COLO668 (cell line): ENCODE measurements around the gene OBSL1.

Experiments
- DNase-seq: peaks from one replicate; lab custom pipeline; 2025; ENCODE audit not compliant: unreplicated experiment; lab: John Stamatoyannopoulos, UW

OBSL1 gene

DNA sequence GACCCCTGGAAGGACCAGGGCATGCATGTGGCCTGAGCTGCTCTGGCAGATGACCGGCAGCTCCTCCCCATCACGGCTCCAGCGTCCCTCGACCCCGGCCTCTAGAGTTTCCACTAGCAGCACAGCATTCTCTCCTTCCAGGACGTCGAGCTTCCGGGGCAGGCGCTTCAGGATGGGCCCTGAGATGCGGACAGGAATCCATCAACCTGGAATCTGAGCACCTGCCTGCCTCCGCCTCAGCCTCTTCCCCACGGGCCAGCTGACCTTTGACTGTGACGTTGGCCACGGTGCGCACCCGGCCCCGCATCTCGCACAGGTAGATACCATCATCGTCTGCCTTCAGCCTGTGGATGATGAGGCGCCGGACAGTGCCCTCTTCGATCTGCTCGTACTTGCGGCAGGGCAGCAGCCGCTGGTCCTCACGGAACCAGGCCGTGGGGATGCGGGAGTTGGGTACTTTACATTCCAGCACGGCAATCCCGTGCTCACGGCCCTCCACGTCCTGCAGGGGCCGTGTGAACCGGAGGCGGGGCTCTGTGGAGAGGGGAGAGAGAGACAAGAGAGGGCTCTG, 3.5 kb downstream of the OBSL1 start:
- DNase-seq, result no peak

DNA sequence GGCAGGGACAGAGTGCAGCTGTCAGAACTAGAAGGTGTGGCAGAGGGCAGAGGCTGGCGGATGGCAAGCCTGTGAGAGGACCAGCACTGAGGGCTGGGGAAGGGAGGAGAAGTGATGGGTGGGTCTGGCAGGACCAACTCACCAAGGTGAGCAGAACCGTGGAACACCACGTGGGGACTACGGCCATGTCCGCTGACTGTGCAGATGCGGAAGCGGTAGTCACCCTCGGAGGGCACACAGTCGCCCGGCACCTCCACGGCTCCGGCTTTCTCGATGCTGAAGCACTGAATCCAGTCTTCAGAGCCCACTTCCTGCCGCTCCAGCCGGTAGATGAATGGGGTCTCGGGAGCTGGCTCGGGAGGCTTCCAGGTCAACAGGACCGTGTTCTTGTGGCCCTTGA, 4.2 kb downstream of the OBSL1 start:
- DNase-seq, result no peak

DNA sequence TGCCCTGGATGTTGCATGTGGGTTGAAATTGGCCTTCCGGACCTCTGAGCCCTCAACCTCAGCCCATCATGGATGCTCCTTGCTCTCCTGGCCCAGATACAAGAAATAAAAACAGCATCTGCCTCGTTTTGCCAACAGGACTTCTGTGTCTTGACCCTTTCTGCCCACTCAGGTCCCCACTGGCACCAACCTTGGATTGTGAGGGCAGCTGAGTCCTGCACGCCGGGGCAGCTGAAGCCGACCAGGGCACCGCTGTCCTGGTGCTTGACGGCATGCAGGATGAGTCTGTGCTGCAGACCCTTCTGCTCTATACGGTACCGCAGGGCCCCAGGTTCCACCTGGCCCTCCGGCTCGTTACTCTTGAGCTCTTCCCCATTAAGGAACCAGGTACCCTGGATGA, 4.7 kb downstream of the OBSL1 start:
- no peak for DNase-seq

DNA sequence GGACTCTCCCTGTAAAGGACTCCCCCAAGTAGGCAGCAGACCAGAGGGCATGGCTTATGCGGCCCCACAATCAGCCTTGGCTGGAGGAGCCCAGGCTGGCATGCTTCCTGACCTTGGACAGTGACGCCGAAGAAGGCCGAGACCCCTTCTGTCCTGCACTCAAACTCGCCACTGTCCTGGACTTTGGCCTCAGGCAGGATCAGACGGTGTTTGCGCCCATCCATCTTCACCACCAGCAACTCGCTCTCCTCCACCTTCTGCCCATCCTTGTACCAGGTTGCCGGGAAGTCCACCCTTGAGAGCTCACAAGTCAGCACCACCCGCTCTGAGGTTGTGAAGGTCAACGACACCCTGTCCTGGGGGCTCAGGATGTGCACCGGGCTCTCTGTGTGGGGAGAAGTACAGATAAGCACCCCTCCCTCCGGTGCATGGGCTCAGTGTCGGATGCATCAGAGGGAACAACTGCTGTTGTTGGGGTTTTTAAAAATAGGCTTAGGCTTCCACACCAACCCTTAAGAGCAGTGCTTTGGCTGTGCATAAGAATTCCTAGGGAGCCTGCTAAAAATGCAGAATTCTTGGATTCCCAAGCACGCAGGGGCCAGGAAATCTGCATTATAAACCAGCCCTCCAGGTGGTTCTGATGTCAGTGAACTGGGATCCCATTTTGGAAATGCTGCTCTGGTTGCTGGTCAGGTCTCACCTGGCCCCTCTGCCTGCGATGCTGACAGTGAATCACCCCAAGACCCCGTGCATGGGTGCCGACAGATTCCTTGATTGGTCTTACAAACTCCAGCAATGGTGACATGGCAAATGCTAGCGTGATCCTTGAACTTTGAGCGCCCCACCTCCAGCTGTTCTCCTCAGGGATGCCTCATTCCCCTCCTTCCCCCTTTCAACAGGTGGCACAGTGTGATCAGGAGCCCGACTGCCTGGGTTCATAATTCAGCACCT, 5.9 kb downstream of the OBSL1 start:
- no peak for DNase-seq

DNA sequence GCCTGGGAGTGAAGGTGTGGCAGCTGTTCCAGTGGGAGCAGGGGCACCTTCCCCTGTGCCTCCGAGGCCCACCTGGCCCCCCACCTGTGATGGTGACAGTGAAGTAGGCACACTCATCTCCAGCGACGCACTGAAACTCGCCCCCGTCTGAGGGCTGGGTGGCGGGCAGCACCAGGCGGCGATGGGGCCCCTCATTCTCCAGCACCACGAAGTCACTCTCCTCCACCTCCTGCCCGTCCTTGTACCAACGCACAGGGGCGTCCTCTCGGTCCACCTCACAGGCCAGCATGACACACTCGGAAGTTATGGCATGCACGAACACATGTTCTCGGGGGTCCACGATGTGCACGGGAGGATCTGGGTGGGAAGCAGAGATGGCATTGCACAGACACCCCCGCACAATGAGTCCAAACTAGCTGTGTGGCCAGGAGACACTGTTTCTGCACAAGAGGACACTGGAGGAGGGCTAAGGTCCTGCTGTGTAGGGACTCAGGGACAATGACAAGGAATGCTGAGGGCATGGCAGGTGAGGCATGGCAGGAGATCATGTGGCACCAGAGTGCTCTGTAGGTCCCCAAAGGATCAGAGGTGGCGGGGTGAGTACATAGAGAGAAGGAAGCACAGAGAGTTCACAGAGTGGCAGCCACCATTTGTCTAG, 7.9 kb downstream of the OBSL1 start:
- no peak for DNase-seq

DNA sequence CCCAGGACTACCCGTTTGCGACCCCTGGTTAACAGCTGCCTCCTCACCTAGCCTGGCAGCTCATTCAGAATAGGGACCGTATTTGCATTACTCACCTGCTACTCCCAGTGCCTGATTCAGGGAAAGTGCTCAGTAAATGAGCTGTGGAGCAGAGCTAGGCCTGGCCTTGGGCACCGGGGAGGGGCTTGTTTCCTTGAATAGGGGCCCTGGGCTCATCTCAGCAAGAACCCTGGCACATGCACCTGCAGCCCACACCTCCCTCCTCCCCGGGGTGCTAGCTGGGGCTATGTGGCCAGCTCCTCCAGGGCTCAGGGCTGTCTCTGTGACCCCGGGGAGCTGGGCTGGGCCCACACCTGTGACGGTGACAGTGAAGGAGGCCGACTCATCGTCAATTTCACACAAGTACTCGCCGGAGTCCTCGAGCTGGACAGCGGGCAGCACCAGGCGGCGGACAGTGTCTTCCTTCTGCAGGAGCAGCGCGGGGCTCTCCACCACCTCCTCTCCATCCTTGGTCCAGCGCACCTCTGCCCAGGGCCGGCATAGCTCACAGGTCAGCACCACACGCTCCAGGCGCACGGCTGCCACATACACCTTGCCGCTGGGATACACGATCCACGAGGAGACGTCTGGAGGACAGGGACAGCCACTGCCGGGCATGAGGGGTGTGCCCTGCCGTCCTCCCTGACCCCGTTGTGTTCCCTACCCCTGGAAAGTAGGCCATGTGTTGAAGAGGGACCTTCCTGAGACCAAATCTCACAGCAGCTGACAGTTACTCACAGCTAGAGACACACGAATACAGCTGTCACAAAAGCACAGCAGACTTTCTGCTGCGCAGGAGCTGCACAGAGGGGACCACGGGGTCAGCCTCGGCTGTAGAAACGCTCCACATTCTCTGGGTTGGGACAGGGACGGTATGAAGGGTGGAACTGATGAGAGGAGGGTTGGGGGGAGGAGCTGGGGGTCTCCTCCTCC, 9.0 kb downstream of the OBSL1 start:
- DNase-seq, result no peak

DNA sequence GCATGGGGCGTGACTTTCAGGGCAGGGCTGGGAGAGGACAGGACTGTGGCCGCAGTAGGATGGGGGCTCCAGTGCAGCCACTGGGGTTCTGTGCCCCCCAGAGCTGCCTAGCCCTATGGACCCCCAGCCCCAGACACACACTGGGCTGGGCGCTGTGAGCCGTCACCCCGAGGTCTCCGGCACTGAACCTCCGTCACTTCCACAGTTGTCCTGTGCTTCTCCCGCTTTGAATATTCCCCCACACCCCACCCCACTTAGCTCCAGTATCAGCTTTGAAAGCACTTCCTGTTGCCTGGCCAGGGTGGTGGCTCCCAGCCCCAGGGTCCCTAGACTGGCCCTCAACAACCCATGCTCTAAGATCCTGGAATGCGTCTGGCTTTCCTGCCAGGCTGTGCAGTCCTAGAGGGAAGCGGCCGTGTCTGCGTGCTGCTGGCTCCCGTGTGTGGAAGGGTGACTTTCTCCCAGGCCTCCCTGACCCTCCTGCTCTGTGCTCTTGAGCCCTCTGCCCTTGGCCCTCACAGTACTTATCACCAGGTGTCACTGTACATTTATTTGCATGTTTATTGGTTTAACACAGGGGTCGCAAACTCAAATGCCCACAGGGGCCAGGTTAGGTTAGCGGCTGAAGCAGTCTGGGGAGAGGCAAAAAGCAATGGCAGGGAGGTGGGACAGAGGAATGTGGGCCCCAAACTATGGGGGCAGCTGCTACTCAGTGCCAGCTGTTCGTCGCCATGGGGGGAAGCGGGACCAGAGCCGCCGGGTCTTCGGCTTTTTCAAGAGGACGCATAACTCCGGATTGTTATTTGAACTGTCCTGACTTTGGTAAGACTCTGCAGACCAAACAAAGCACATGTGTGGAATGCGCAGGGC, 9.9 kb downstream of the OBSL1 start:
- no peak for DNase-seq

DNA sequence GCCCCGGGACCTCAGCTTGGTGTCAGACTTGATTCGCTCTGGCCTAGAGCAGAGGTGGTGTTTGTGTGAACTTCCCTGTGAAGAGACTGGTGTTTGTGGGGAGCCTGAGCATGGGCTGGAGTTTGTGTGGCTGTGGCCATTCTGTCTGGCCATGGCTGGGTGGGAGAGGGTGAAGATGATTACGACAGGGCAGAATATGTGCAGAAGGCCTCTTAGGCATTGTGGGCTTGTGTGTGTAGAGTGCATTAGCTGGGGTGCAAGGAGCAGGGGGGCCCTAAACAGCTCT, 10.5 kb downstream of the OBSL1 start:
- no peak for DNase-seq

DNA sequence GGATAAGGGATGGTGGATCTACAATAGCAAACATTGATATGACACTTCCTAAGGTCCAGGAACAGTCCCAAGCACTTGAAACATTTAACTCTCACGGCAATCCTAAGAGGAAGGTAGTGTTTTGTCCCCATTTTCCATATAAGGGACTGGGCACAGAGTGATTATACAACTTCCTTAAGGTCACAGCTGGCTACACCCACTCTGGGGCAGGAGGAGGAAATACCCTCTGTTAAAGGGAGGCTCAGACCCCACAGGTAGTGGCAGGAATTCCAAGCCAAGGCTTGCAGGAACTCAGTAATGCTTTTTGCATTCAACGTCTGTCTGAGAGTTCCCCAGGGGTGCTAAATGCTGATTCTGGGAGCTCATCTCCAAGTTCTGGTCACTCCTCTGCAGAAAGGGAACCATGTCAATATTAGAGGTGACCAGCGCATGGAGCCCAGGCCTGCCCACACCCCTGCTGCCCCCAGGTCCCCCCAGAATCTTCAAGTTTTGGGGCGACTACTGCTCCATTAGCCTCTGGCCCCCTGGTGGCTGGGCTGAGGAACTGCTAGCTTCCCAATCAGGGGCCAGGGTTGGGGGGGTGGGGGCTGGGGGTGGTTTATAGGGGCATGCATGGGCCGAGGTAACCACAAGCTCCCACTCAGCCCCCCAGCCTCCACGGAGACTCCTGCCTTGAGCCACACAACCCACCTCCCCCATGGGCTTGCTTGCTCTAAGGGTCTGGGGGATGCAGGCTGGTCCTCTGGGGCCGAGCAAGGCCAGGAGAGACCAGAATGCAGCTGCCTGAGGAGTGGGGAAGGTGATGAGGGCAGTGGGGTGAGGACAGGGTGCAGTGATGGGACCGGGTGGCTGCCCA, 11.1 kb downstream of the OBSL1 start:
- no peak for DNase-seq

DNA sequence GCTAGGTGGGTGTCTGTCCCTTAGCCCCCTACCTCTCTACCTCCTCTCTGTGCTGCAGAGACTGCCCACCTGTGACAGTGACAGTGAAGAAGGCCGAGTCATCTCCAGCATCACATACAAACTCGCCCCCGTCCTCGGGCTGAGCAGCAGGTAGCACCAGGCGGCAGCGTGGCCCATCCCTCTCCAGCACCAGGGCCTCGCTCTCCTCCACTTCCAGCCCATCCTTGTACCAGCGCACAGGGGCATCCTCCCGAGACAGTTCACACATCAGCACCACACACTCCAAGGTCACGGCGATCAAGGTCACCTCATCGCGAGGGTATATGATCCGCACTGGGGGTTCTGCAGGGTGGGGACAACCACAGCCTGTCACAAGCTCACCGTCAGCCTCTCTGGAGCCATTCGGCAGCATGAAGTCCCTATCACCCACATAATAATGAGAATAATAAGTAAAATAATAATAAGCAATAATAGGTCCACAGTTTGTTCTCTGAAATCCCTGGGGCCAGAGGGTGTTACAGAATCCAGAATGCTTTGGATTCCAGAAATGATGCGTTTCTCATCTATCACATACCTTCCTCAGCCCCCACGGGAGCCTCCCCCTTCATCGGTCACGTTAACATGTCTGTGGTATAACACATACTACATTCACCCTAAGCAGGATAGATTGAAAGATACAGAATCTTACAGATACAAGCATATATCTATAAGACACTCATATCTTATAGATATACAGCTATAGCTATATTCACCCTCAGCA, 12.0 kb downstream of the OBSL1 start:
- no peak for DNase-seq

DNA sequence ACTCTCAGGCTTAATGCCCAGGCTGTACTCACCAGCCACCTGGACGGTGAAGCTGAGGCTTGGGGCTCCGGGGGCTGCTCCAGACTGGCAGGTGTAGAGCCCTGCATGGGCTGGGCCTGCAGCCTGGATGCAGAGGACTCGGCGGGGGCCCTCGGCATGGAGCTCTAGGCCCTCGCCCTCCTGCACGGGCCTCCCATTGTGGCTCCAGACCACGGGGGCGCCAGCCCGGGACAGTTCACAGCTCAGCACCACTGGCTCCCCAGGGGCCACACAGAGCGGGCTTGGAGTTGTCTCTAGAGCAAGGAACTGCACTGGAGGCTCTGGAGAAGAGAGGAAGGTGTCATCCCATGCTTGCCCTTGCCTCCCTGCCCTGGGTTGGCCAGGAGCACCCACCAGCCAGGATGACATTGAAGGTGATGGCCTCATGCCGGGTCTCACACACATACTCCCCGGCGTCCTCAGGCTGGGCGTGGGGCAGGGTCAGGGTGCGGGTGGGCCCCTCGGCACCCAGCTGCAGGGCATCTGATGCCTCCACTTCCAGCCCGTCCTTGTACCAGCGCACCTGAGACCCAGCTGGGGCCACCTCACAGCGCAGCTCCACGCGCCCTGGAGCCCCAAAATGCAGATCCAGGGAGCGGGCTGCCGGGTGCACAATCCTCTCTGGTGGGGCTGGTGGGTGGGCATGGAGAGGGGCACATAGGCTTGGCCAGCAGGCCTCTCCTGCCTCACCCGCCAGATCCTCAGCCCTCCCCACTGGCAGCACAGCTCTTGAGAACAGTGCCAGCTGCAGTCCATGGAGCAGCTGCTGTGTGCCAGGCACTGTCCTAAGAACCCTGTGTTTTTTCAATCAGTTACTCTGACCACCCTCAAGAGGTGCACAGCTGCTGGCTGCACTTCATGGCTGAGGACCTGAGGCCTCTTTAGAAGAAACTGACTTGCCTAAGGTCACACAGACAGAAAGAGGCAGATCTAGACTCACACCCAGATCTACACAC, 13.3 kb downstream of the OBSL1 start:
- no peak for DNase-seq

DNA sequence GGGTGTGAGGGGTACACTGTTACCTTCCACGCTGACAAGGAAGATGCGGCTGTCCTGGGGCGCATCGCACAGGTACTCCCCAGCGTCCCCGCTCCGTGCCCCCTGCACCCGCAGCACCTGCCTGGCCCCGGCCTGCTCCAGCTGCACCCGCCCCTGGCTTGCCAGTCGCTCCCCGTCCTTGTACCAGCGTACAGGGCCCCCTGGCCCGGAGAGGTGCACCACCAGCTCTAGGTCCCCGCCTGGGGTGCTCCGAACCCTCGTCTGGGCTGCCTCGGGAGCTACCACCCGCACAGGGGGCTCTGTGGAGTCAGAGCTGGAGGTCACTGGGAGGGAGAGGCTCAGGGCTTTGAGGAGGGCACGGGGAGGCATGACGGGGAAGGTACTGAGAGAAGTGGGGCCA, 14.0 kb downstream of the OBSL1 start:
- DNase-seq, result no peak

DNA sequence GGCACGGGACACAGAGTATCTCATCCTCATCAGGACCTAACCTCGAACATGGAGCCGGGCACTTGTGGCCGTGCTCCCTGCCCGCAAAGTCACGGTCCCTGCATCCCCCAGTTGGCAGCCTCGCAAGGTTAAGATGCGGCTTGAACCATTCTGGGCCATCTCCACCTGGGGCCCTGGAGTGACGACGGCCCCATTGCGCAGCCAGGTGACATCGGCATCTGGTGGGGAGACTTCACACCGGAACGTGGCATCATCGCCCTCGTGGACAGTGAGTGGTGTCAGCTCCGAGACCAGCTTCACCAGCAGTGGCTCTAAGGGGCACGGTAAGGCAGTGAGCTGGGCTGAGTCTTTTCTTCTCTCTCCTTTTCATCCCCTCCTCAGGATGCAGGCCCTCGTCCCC, 14.9 kb downstream of the OBSL1 start:
- DNase-seq, result no peak

DNA sequence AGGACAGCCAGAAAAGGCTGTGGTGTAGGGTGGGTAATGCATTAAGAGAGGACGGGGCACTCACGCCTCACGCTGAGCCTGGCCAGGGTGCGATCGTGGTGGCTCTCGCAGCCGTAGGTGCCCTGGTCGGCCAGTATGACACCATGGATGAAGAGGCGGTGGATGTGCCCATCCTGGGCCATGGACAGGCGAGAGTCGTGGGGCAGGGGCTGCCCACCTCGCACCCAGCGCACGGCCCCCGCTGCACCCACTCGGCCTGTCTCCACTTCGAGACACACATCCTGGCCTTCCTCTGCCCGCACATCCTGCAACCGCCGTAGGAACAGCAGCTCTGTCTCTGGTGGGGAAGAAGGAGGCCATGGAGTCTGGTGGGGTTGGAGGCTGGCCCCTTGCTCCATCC, 15.4 kb downstream of the OBSL1 start:
- DNase-seq, result no peak

DNA sequence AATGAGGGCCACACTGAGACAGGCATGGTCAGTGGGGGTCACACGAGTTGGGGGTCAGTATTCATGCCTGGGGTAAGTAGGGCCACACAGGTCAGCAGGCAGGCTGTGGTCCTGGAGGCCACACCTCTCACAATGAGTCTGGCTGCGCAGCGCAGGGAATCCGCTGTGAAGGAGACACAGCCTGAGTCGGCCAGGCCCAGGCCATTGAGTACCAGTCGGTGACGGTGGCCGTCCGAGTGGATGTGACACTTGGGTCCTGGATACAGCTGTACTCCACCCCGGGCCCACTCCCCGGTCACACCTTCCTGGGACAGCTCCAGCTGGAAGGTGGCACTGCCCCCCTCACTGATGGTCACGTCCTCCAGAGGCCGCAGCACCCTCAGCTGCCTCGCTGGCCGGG, 17.0 kb downstream of the OBSL1 start:
- DNase-seq, result no peak

DNA sequence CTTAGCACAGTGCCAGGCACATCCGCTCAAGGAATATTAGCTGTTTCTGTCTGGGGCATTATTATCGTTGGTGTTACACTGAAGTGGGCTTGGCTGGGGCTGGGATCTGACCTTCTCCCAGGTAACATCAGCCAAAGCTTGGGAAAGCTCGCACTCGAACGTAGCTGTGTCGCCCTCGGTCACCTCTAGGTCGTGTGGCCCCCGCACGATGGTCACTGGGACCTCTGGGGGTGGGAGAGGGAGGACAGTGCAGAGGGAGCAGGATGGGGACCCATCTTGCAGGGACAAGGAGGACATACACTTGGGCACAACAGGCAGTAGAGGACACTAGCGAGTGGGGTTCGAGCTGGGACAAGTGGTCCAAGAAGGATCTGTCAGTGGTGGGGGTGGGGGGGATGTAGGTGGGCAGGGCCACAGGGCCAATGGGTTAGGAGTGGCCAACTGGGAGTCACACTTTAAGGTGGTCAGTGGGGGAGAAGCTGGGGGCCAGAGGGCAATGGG, 17.8 kb downstream of the OBSL1 start:
- DNase-seq, result no peak

DNA sequence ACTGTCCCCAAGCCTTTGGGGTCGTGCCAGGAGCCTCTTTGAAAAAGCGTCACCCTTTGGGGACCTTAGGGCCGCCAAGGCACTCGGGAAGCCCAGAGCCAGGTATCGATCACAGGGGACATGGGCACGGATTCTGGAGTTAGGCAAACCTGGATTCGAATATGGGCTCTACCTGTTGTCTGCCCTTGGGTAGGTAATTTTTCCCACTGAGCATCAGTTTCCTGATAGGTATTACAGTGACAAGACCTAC, 18.2 kb downstream of the OBSL1 start:
- DNase-seq, result no peak
